PC-9 (cell line): ENCODE data around the gene AFAP1. TPM values are rescaled to one million over a fixed set of nuclear protein-coding genes. Genes with fewer than 3 reads are reported as not detected.

ENCODE experiments used
- BruUV-seq: library from RNA; stranded (reverse); fragments of 400-500 nt; replicated peaks from 2 replicates; lab custom pipeline; 2021; lab: Mats Ljungman, UMichigan
- CTCF ChIA-PET: fragments of 300-600 bp; sonication (Branson Sonifier 250); formaldehyde crosslinking; loops from one replicate; lab custom pipeline; 2022; ENCODE audit warnings: antibody characterized with exemption; lab: Charles Lee
- POLR2A ChIA-PET: fragments of 300-600 bp; sonication (Branson Sonifier 250); formaldehyde crosslinking; loops from one replicate; lab custom pipeline; 2022; ENCODE audit warnings: antibody characterized with exemption; ENCODE audit not compliant: unreplicated experiment; lab: Charles Lee
- DNase-seq, 2 experiments: peaks; one replicate each; pipeline versions ENCODE4 v3.0.0 to v3.0.0-alpha.2; 2015 to 2022; ENCODE audit warnings: mixed read lengths in 1 of 2
- H2AFZ ChIP-seq: fragments of 200-600 bp; sonication (generic); 2 replicates; pipeline ENCODE4 v1.8.1; 2017; ENCODE audit warnings: antibody characterized with exemption
- H3F3A ChIP-seq: fragments of 200-600 bp; sonication (generic); 2 replicates; pipeline ENCODE4 v1.8.1; 2017; ENCODE audit warnings: antibody characterized with exemption, mild to moderate bottlenecking, low read depth; ENCODE audit not compliant: insufficient read depth
- H3K27ac ChIP-seq: fragments of 200-600 bp; sonication (generic); 2 replicates; pipeline ENCODE4 v1.6.1; 2016; ENCODE audit warnings: mixed run types
- H3K27me3 ChIP-seq: fragments of 200-600 bp; sonication (generic); 2 replicates; pipeline ENCODE4 v1.6.1; 2016; ENCODE audit warnings: low read depth, mixed run types; ENCODE audit not compliant: insufficient read depth
- H3K36me3 ChIP-seq: fragments of 200-600 bp; sonication (generic); 2 replicates; pipeline ENCODE4 v1.6.1; 2016; ENCODE audit warnings: low read depth, mixed run types
- H3K4me1 ChIP-seq: fragments of 200-600 bp; sonication (generic); replicated peaks from 2 replicates; pipeline ENCODE4 v1.6.1; 2016; ENCODE audit warnings: mixed run types; ENCODE audit not compliant: insufficient read depth
- H3K4me2 ChIP-seq: fragments of 200-600 bp; sonication (generic); 2 replicates; pipeline ENCODE4 v1.6.1; 2017; ENCODE audit warnings: mixed run types
- H3K4me3 ChIP-seq: fragments of 200-600 bp; sonication (generic); 2 replicates; pipeline ENCODE4 v1.6.1; 2016; ENCODE audit warnings: mixed run types
- H3K79me2 ChIP-seq: fragments of 200-600 bp; sonication (generic); 2 replicates; pipeline ENCODE4 v1.6.1; 2017; ENCODE audit warnings: low read depth, mixed run types
- H3K9me2 ChIP-seq: fragments of 200-600 bp; sonication (generic); 2 replicates; pipeline ENCODE4 v1.8.1; 2017; ENCODE audit warnings: mild to moderate bottlenecking; ENCODE audit not compliant: insufficient read depth
- H3K9me3 ChIP-seq: fragments of 200-600 bp; sonication (generic); 2 replicates; pipeline ENCODE4 v1.8.1; 2016; ENCODE audit warnings: low read depth; ENCODE audit not compliant: insufficient read depth
- H4K20me1 ChIP-seq: fragments of 200-600 bp; sonication (generic); 2 replicates; pipeline ENCODE4 v1.8.1; 2017; ENCODE audit not compliant: insufficient read depth
- CTCF ChIP-seq: fragments of 200-600 bp; sonication (generic); conservative IDR thresholded peaks from 2 replicates; pipeline ENCODE4 v1.6.1; 2017; ENCODE audit warnings: mixed run types, antibody characterized with exemption, mild to moderate bottlenecking, moderate library complexity
- EZH2 ChIP-seq: fragments of 200-600 bp; sonication (generic); IDR thresholded peaks from 2 replicates; pipeline ENCODE4 v1.8.0; 2017; ENCODE audit warnings: antibody characterized with exemption, low read depth
- intact Hi-C: fragments of 100-400 bp; cut with micrococcal nuclease; formaldehyde crosslinking; loops from one replicate; pipeline ENCODE4 v1.10.0; 2022; ENCODE audit not compliant: unreplicated experiment
- total RNA-seq: library from RNA; stranded (reverse); gene quantifications from 2 replicates; pipeline ENCODE4 v1.2.3, GENCODE V29; 2021

AFAP1 gene
- total RNA-seq, 1 experiment from 2014 or later = 69.6 TPM

DNA sequence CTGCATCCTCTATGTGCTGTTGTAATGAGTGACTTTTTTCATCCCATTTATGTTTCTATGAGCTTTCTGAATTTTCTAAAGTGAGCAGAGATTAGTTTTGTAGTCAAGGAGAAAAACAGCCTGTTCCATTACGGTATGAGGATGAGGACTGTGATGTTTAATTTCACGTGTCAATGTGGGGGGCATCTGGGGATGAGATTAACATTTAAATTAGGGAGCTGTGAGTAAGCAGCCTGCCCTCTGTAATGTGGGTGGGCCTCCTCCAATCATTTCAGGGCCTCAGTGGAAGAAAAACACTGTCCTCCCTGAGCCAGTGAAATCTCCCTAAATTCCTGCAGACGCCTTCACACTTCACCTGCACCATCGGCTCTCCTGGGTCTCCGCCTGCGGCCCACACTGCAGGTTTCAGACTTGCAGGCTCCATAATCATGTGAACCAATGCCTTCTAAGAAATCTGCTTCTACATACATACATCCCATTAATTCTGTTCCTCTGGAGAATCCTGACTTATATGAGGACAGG lies 121.7 kb downstream of the AFAP1 start:
- ChIA-PET POLR2A (no interaction called here), CTCF (no interaction called here)
- intact Hi-C loops = no loop called here
- Histone ChIP-seq H4K20me1 (peaks cover 6% of the 10 kb centered on the region), H3K4me3 (no peak overlapping the region), H3K27me3 (no peaks in the 10 kb centered on the region), H3K27ac (no peak overlapping the region), H2AFZ (no peak overlapping the region), H3K79me2 (peaks cover 3% of the 10 kb centered on the region; the same call in 1 of the 2 replicates), H3F3A (0 out of 2 replicates have a peak, but pooled peaks cover 3% of the 10 kb centered on the region), H3K9me3 (no peaks in the 10 kb centered on the region), H3K4me1 (no peaks in the 10 kb centered on the region), H3K9me2 (no peaks in the 10 kb centered on the region), H3K4me2 (no peak overlapping the region), H3K36me3 (peaks cover 16% of the 10 kb centered on the region)
- no peak for DNase-seq
- no TSS peak for BruUV-seq
- TF ChIP-seq EZH2 = no peak
- TF ChIP-seq CTCF = no peak

DNA sequence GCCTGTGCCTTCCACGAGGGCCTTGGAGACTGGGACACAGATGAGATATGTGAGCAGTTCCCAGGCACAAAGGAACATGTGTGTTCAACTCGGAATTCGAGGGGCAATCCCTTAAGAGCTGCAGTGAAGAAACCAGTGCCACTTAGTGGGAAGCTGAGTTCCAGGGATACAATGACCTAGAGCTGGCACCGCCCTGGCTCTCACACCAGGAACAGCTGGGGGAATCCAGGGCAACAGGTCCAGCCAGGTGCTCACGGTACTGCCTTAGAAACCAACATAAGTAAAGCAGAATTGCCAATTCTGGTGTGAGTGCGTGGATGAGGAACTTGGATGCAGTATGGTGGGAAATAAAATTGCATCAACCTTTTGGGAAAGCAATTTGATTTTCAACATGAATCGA lies 122.9 kb downstream of the AFAP1 start:
- no peak overlapping the region for H3K4me2 ChIP-seq
- DNase-seq = peak in 1 of 2 experiments; percentile 59
- ChIA-PET CTCF (no interaction called here), POLR2A (no interaction called here)
- H3K9me2 ChIP-seq = no peaks in the 10 kb centered on the region
- peaks cover 3% of the 10 kb centered on the region; the same call in 1 of the 2 replicates for H3K79me2 ChIP-seq
- peaks cover 16% of the 10 kb centered on the region; the same call in 1 of the 2 replicates for H3K36me3 ChIP-seq
- H4K20me1 ChIP-seq = peaks cover 6% of the 10 kb centered on the region
- H3K27ac ChIP-seq = no peak overlapping the region
- H3F3A ChIP-seq = 0 out of 2 replicates have a peak, but pooled peaks cover 3% of the 10 kb centered on the region
- BruUV-seq = no TSS peak
- H3K9me3 ChIP-seq = no peaks in the 10 kb centered on the region
- no peak overlapping the region for H3K4me3 ChIP-seq
- no peaks in the 10 kb centered on the region for H3K27me3 ChIP-seq
- TF ChIP-seq EZH2 (no peak), CTCF (no peak)
- H2AFZ ChIP-seq = no peak overlapping the region
- intact Hi-C loops = no loop called here
- H3K4me1 ChIP-seq = no peaks in the 10 kb centered on the region

GRCh38 chr4:7815981-7816380 lies 123.7 kb downstream of the AFAP1 start:
- peaks cover 3% of the 10 kb centered on the region; the same call in 1 of the 2 replicates for H3K79me2 ChIP-seq
- TF ChIP-seq EZH2 = no peak
- no peak for TF ChIP-seq CTCF
- intact Hi-C loops = no loop called here
- H3K9me2 ChIP-seq = no peaks in the 10 kb centered on the region
- H3K4me3 ChIP-seq = no peak overlapping the region
- no peak overlapping the region for H3K4me2 ChIP-seq
- H3F3A ChIP-seq = 0 out of 2 replicates have a peak, but pooled peaks cover 3% of the 10 kb centered on the region
- DNase-seq = no peak
- H2AFZ ChIP-seq = no peak overlapping the region
- no TSS peak for BruUV-seq
- POLR2A ChIA-PET = no interaction called here
- no peak overlapping the region for H3K27ac ChIP-seq
- peaks cover 6% of the 10 kb centered on the region for H4K20me1 ChIP-seq
- CTCF ChIA-PET = no interaction called here
- H3K4me1 ChIP-seq = no peaks in the 10 kb centered on the region
- H3K27me3 ChIP-seq = no peaks in the 10 kb centered on the region
- H3K9me3 ChIP-seq = no peaks in the 10 kb centered on the region
- peaks cover 16% of the 10 kb centered on the region; the same call in 1 of the 2 replicates for H3K36me3 ChIP-seq
